ENCODE results near the gene DNASE2.

- TF ChIP-seq CTCF (conservative IDR thresholded peaks at IDR 0.05 in 1 of 2, IDR thresholded peaks at IDR 0.05 in 1 of 2; ENCODE audit: low read depth in 1 of 2, low read length in 2 of 2) (no peak), EZH2 (IDR thresholded peaks at IDR 0.05; ENCODE audit: low read length, missing control alignments) (no peak)
Measured at GRCh38 chr19:12856653-12857052, 24.6 kb downstream of the DNASE2 start.
